Thoracic aorta (tissue), 2 donors: Measurements from ENCODE around the gene WNT5A. TPM values are rescaled to one million over a fixed set of nuclear protein-coding genes. Genes with fewer than 3 reads are reported as not detected.

Source experiments
- ATAC-seq: fragments of 150-250 bp; one replicate; pipeline ENCODE4 v1.8.0; 2017; ENCODE audit warnings: low read depth; ENCODE audit not compliant: insufficient number of reproducible peaks, low FRiP score
- DNase-seq: peaks from one replicate; pipeline ENCODE4 v3.0.0-alpha.2; 2020; ENCODE audit warnings: low spot score
- H3K27ac ChIP-seq, 2 donors: fragments of 200-600 bp; sonication (generic); 1 replicate in 1 of 2; 2 replicates in 1 of 2; pipeline ENCODE4 v1.5.1; 2016; ENCODE audit warnings: mild to moderate bottlenecking in 2 of 2, moderate library complexity in 2 of 2
- H3K27me3 ChIP-seq: fragments of 200-600 bp; sonication (generic); replicated peaks from 2 replicates; pipeline ENCODE4 v1.6.0; 2016; ENCODE audit warnings: mild to moderate bottlenecking; ENCODE audit not compliant: insufficient read depth
- H3K36me3 ChIP-seq: fragments of 200-600 bp; sonication (generic); one replicate; pipeline ENCODE4 v1.5.1; 2016
- H3K4me1 ChIP-seq, 2 donors: fragments of 200-600 bp; sonication (generic); 1 replicate in 1 of 2; 2 replicates in 1 of 2; pipeline versions ENCODE4 v1.5.1 to v1.6.0; 2016; ENCODE audit warnings: low read depth in 2 of 2, mild to moderate bottlenecking in 1 of 2; ENCODE audit not compliant: control insufficient read depth in 1 of 2
- H3K4me3 ChIP-seq: fragments of 200-600 bp; sonication (generic); 2 replicates; pipeline ENCODE4 v1.5.1; 2016; ENCODE audit warnings: mild to moderate bottlenecking
- H3K9me3 ChIP-seq: fragments of 200-600 bp; sonication (generic); 2 replicates; pipeline ENCODE4 v1.5.1; 2016
- total RNA-seq, 2 donors: library from RNA; depleted of rRNA; stranded (reverse); fragments of >200 nt; gene quantifications; one replicate each; pipeline versions ENCODE4 v1.1.0 to v1.2.3, GENCODE V29; 2016
- TF ChIP-seq, protein P1 (sequence below): fragments of 200-600 bp; sonication (generic); IDR thresholded peaks from one replicate; pipeline ENCODE4 v1.5.1; 2019; ENCODE audit warnings: antibody characterized with exemption

The WNT5A gene
- total RNA-seq, 2 donors from 2014 or later: 5.4 to 6.5 TPM

DNA sequence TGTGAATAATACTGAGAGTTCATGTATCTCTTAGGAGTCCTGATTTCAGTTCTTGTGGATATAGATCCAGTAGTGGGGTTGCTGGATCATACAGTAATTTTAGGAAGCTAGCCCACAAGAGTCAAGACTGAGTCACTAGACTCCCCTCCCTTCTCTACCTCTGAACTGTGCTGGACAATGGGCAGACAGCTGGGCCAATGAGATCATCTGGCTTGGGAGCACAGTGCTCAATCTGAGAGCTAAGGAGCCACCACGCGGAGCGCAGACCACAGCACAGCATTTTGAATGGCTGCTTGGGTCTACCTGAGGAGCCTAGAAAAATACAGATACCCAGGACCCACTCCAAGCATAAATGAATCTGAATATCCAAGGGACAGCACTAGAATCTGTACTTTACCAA lies 32.5 kb downstream of the WNT5A start:
- ATAC-seq: no peak
- H3K27ac ChIP-seq: no peak overlapping the region
- H3K4me3 ChIP-seq: no peak overlapping the region
- DNase-seq: no peak
- no peaks in the 10 kb centered on the region for H3K9me3 ChIP-seq
- TF ChIP-seq, protein P1, sequence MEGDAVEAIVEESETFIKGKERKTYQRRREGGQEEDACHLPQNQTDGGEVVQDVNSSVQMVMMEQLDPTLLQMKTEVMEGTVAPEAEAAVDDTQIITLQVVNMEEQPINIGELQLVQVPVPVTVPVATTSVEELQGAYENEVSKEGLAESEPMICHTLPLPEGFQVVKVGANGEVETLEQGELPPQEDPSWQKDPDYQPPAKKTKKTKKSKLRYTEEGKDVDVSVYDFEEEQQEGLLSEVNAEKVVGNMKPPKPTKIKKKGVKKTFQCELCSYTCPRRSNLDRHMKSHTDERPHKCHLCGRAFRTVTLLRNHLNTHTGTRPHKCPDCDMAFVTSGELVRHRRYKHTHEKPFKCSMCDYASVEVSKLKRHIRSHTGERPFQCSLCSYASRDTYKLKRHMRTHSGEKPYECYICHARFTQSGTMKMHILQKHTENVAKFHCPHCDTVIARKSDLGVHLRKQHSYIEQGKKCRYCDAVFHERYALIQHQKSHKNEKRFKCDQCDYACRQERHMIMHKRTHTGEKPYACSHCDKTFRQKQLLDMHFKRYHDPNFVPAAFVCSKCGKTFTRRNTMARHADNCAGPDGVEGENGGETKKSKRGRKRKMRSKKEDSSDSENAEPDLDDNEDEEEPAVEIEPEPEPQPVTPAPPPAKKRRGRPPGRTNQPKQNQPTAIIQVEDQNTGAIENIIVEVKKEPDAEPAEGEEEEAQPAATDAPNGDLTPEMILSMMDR: no peak
- H3K36me3 ChIP-seq: no peaks in the 10 kb centered on the region
- no peaks in the 10 kb centered on the region for H3K27me3 ChIP-seq
- H3K4me1 ChIP-seq: no peaks in the 10 kb centered on the region

DNA sequence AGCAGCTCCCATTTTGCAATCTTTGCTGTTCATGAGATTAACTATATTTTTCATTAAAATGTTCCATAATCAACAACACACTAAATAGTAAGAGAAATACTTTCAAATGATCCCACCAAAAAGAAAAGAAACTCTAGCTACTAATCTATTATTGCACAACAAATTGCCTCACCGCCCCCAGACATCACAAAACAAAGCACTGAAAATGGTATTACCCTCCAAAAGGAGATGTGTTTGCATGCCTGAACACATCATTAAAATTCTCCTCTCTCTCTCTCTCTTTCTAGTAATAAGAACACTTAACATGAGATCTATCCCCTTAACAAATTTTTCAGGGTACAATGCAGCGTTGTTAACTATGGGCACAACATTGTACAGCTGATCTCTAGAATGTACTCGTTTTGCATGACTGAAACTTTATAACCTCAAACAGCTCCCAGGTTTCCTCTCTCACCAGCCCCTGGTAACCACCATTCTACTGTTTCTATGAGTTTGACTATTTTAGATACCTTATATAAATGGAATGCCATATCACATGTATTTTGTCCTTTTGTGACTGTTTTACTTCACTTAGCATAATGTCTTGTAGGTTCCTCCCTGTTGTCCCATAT lies 33.1 kb downstream of the WNT5A start:
- ATAC-seq: no peak

DNA sequence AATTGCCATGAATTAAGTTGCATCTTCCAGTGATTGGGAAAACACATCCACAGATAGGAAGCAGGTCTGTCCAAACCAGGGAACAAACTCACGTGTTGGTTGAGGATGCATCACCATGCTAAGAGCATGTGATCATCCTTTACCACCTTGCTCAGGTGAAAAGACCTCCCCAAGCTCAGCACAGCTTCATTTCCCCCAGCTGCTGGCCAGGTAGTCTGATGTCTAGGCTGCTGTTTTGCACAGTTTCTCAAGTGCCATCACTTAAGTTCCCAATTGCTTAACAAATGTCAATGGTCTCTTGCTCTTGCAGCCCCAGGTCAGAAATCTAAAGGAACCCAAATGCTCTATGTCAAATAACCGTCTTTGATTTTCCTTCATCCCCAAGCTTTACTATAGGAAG lies 34.2 kb downstream of the WNT5A start:
- ATAC-seq (no peak), DNase-seq (no peak)
- no peaks in the 10 kb centered on the region for H3K36me3 ChIP-seq
- TF ChIP-seq, protein P1: no peak
- H3K4me1 ChIP-seq: no peaks in the 10 kb centered on the region
- no peak overlapping the region for H3K4me3 ChIP-seq
- no peaks in the 10 kb centered on the region for H3K9me3 ChIP-seq
- H3K27ac ChIP-seq: no peak overlapping the region
- no peaks in the 10 kb centered on the region for H3K27me3 ChIP-seq

More for the DNA sequence above, 33.1 kb downstream of the WNT5A start:
- TF ChIP-seq, protein P1: no peak
- Histone ChIP-seq H3K4me3 (no peak overlapping the region), H3K9me3 (no peaks in the 10 kb centered on the region), H3K27me3 (no peaks in the 10 kb centered on the region), H3K36me3 (no peaks in the 10 kb centered on the region), H3K27ac (no peak overlapping the region), H3K4me1 (no peaks in the 10 kb centered on the region)
- DNase-seq: no peak

DNA sequence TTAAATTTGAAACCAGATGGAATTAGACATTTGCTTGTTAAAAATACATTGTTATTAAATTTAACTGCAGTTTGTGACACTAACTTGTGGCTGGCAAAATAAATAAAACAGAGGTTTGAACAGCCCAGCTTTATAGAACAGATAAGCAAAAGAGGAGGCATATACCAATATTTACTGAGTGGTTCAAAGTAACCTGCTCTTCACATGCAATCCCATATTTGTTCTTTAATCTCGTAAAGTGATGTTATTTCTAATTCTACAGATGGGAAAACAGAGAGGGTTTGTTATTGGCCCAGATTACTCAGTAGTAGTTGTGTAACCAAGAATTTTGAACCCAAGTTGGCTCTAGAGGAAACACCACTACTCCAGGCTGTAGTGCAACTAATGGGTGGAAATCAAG lies 37.6 kb downstream of the WNT5A start:
- TF ChIP-seq, protein P1: no peak
- Histone ChIP-seq H3K27me3 (no peaks in the 10 kb centered on the region), H3K27ac (no peak overlapping the region), H3K4me3 (no peak overlapping the region), H3K36me3 (no peaks in the 10 kb centered on the region), H3K4me1 (no peaks in the 10 kb centered on the region), H3K9me3 (no peaks in the 10 kb centered on the region)
- ATAC-seq: no peak
- no peak for DNase-seq

DNA sequence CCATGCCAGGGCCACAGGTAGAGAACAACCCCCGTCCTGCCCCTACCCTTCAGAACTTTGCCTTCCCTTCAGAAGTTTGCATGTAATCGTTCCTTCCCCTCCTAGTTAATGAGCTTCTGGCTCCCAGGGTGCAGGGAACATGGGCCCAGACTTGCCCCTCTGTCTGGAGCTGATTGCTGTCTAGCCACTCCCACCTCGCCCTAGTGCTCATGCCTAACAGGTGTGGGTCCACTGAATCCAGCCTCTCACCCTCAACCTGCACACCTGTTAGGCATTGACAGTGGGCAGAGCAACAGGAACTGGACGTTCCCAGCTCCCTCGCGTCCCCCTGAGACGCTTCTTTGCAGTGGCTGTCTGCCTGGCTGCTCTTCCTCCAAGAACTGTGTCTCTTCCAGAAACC lies 40.3 kb downstream of the WNT5A start:
- TF ChIP-seq, protein P1: no peak
- DNase-seq (no peak), ATAC-seq (no peak)
- no peaks in the 10 kb centered on the region for H3K4me1 ChIP-seq
- no peak overlapping the region for H3K27ac ChIP-seq
- no peaks in the 10 kb centered on the region for H3K36me3 ChIP-seq
- no peaks in the 10 kb centered on the region for H3K27me3 ChIP-seq
- no peaks in the 10 kb centered on the region for H3K9me3 ChIP-seq
- no peak overlapping the region for H3K4me3 ChIP-seq
